Measurements from ENCODE around the gene CDCA8. TPM values are rescaled to one million over a fixed set of nuclear protein-coding genes. Genes with fewer than 3 reads are reported as not detected.

CDCA8 gene
- total RNA-seq, 6 experiments from 2014 or later, result 20.3 to 44.3 (median 41.3) TPM

DNA sequence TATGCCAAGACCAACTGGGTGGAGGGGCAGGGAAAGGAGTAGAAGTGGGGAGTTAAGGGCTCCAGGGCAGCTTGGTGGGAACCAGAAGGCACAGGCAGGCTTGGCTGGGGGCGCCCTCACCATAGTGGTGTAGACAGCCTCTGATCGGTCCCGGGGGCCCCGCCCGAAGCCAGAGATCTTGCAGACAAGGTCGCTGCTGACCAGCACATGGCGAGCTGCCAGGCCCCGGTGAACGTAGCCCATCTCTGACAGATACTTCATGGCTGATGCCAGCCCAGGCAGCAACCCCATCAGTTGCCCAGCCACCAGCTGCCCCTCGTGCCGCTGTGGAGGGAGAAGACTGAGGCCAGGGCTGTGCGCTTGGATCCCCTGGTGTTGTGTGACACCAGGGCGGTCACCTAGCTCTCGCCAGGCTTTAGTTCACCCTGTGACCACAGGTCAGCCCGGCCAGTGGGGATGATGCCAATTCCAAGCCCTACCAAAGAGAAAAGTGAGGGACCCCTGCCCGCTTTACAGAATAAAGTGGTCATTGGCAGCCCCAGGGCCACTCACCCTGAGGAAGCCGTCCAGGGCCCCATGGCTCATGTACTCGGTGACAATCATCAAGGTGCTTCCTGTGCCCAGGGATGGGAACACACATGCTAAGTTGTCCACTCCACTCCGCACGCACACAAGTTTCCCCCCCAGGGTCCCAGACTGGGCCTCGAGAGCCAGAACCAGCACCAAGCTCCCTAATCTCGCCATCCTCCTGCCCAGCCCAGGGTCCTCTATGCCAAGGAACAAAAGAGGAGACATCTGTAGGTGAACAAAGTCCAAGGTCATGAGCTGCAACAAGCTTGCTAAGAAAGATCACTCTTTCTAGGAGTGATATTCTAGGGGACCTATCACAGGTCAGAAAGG, 28.2 kb downstream of the CDCA8 start:
- no peaks in the 10 kb centered on the region for H3K9me3 Mint-ChIP-seq

DNA sequence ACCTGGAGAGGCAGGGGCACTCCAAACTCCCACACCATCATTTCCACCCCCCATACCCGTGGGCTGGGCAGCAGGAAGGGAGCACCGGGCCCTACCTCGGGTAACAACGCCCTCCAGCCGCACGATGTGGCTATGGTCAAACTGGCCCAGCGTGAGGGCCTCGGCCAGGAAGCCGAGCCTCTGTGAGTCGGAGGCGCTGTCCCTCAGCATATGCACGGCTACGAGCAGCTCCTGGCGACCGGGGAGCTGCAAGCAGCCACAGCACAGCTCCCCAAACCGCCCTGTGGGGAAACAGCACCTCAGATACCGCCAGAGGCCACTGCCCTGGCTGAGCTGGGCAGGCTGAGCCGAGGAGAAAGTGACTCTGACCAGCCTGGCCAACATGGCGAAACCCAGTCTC, 29.2 kb downstream of the CDCA8 start:
- Mint-ChIP-seq H3K4me1 (ENCODE audit: low read depth) (no peaks in the 10 kb centered on the region), H3K36me3 (ENCODE audit: low read depth) (no peaks in the 10 kb centered on the region), H3K4me3 (no peak overlapping the region), H3K9me3 (no peaks in the 10 kb centered on the region), H3K27me3 (ENCODE audit: insufficient read depth) (peaks cover 27% of the 10 kb centered on the region), H3K27ac (no peak overlapping the region)
- DNase-seq, result peak; percentile 28
- TF ChIP-seq, protein P1, sequence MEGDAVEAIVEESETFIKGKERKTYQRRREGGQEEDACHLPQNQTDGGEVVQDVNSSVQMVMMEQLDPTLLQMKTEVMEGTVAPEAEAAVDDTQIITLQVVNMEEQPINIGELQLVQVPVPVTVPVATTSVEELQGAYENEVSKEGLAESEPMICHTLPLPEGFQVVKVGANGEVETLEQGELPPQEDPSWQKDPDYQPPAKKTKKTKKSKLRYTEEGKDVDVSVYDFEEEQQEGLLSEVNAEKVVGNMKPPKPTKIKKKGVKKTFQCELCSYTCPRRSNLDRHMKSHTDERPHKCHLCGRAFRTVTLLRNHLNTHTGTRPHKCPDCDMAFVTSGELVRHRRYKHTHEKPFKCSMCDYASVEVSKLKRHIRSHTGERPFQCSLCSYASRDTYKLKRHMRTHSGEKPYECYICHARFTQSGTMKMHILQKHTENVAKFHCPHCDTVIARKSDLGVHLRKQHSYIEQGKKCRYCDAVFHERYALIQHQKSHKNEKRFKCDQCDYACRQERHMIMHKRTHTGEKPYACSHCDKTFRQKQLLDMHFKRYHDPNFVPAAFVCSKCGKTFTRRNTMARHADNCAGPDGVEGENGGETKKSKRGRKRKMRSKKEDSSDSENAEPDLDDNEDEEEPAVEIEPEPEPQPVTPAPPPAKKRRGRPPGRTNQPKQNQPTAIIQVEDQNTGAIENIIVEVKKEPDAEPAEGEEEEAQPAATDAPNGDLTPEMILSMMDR (IDR thresholded peaks at IDR 0.05), result no peak

More for the DNA sequence above, 28.2 kb downstream of the CDCA8 start:
- Mint-ChIP-seq H3K36me3 (ENCODE audit: low read depth) (no peaks in the 10 kb centered on the region), H3K4me3 (no peak overlapping the region), H3K4me1 (ENCODE audit: low read depth) (no peaks in the 10 kb centered on the region), H3K27ac (no peak overlapping the region), H3K27me3 (ENCODE audit: insufficient read depth) (peaks cover 28% of the 10 kb centered on the region)
- TF ChIP-seq, protein P1 (IDR thresholded peaks at IDR 0.05), result no peak
- no peak for DNase-seq

DNA sequence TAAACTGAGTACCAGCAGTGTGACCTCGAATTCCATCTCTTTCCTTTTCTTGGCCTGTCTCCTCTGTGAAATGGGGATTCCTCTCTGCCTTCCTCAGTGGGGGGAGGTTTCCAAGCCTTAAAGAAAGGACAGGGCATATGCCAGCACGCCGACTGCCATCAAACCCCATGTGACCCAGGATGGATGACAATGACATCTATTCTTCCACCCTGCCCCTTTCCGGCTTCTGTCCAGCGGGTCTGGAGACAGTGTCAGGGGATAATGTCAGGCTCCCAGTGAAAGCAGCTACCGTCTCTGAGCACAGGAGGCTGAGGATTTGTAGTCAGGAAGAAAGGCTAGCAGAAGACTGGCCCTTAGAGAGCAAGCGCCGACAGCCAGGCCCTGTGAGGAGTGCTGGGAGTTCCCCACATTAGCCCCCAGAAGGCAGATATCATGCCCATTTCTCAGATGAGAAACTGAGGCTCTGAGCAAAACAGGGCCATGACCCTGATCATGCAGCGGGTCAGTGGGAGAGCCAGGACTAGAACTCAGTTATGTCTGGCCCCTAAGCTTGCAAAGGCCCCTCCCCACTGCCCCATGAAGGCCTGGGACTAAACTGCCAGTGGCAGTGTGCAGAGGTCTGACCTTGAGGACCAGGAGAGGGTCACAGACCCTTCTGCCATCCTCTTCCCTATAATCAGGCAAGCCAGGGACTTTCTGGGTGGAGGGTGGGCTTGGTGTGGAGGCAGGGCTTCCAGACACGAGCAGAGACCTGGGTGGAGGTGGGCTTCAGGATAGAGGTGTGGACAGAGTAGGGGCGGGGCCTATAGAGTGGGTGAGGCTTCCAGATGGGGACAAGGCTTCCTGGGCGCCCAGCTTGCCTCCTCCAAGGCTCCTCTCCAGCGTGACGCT, 30.1 kb downstream of the CDCA8 start:
- H3K4me1 Mint-ChIP-seq (ENCODE audit: low read depth), result no peaks in the 10 kb centered on the region
- H3K27ac Mint-ChIP-seq, result no peak overlapping the region
- no peak for DNase-seq
- no peaks in the 10 kb centered on the region for H3K36me3 Mint-ChIP-seq (ENCODE audit: low read depth)
- no peak overlapping the region for H3K4me3 Mint-ChIP-seq
- H3K27me3 Mint-ChIP-seq (ENCODE audit: insufficient read depth), result peaks cover 25% of the 10 kb centered on the region
- H3K9me3 Mint-ChIP-seq, result no peaks in the 10 kb centered on the region
- TF ChIP-seq, protein P1 (IDR thresholded peaks at IDR 0.05), result no peak

DNA sequence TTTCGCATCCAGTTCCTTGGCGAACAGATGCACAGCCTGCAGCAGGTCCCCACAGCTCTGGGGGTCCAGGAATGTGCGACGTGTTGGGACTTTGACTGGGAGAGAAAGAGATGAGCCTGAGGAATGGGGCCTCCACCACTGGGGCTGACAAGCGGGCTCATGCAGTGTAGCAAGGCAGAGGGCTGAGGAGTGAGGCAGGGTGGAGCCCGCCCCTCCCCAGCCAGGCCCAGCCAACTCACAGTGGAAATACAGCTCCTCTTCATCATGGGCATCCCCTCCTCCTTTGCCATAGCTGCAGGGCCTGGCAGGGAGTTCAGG, 30.7 kb downstream of the CDCA8 start:
- Mint-ChIP-seq H3K4me1 (ENCODE audit: low read depth) (no peaks in the 10 kb centered on the region), H3K36me3 (ENCODE audit: low read depth) (no peaks in the 10 kb centered on the region), H3K27me3 (ENCODE audit: insufficient read depth) (peaks cover 30% of the 10 kb centered on the region), H3K4me3 (no peak overlapping the region), H3K9me3 (no peaks in the 10 kb centered on the region), H3K27ac (no peak overlapping the region)
- TF ChIP-seq, protein P1 (IDR thresholded peaks at IDR 0.05), result no peak
- no peak for DNase-seq

DNA sequence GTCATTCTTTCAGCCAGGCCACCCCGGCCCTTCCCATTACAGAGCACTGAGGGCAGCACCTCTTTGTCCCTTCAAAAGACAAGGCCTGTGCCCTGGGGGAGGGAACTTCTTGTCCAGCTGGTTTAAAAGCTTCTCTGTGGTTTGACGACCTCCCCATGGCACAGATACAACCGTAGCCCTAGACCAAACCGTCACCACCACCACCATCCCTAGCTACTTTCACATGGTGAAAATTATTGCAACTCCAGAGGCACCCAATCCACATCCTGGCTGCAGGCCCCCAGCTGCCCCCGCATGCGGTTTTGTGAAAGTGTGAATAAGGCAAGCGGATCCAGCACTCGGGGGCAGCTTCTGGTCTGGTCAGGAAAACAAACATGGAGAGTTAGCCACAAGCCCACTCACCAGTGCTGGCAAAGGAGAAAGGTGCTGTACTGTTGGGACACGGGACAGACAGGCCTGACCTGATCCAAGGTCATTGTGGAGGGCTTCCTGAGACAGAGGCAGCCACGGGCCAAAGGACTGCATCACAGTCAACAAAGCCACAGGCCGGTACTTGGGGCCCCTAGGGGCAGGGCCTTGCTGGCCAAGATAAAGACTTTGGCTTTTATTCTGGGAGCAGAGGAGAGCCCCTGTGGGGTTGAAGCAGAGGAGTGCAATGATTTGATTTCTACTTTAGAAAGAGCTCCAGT, 31.2 kb downstream of the CDCA8 start:
- no peaks in the 10 kb centered on the region for H3K36me3 Mint-ChIP-seq (ENCODE audit: low read depth)
- H3K27ac Mint-ChIP-seq, result no peak overlapping the region
- no peak overlapping the region for H3K4me3 Mint-ChIP-seq
- TF ChIP-seq, protein P1 (IDR thresholded peaks at IDR 0.05), result no peak
- H3K9me3 Mint-ChIP-seq, result no peaks in the 10 kb centered on the region
- peaks cover 34% of the 10 kb centered on the region for H3K27me3 Mint-ChIP-seq (ENCODE audit: insufficient read depth)
- no peaks in the 10 kb centered on the region for H3K4me1 Mint-ChIP-seq (ENCODE audit: low read depth)
- no peak for DNase-seq
